GM12801 (cell line): ENCODE measurements around the gene PLXNA2.

Experiments
- CTCF ChIP-seq: IDR thresholded peaks from one replicate; pipeline ENCODE4 v1.5.1; 2011; ENCODE audit warnings: control low read depth; ENCODE audit not compliant: insufficient read length; ENCODE audit errors: extremely low read depth

The PLXNA2 gene

GRCh38 chr1:208002672-208003071 is 241.5 kb downstream of the PLXNA2 start:
- no peak for TF ChIP-seq CTCF

GRCh38 chr1:208002078-208002477 is 242.1 kb downstream of the PLXNA2 start:
- TF ChIP-seq CTCF: no peak

- TF ChIP-seq CTCF: no peak
These were observed 243.7 kb downstream of the PLXNA2 start for GRCh38 chr1:208000504-208000903.

- no peak for TF ChIP-seq CTCF
These were observed 244.2 kb downstream of the PLXNA2 start for GRCh38 chr1:207999972-208000371.

- TF ChIP-seq CTCF: no peak
These were observed 244.8 kb downstream of the PLXNA2 start for GRCh38 chr1:207999274-207999915.

GRCh38 chr1:207998691-207999090 is 245.5 kb downstream of the PLXNA2 start:
- no peak for TF ChIP-seq CTCF

- no peak for TF ChIP-seq CTCF
These were observed 246.5 kb downstream of the PLXNA2 start for GRCh38 chr1:207997486-207998268.
